ENCODE results near the gene PAQR8. TPM values are rescaled to one million over a fixed set of nuclear protein-coding genes. Genes with fewer than 3 reads are reported as not detected.

PAQR8 gene
- total RNA-seq, 1 donor from 2014 or later = 21.2 TPM

DNA sequence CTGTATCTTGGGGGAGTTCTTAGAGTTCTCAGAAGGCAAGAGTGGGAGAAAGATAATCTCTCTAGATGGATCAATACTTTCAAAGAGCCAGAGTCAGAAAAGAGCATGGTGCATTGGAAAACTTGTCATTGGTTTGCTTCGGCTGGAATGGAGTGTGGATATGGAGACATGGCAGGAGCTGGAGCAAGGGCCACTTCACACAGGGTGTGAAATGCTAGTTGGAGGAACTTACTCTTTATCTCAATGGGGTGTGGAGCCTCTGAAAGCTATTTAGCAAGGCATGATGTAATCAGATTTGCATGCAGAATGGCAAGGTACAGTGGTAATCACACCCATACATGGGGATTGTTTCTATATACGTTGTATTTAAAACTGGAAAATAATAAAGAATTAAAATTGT is 31.5 kb upstream of the PAQR8 start:
- Mint-ChIP-seq H3K36me3 (no peaks in the 10 kb centered on the region), H3K4me1 (ENCODE audit: unreplicated experiment) (peaks cover 47% of the 10 kb centered on the region), H3K4me3 (peak overlapping the region; percentile 58), H3K27ac (peak overlapping the region; percentile 90), H3K27me3 (peaks cover 4% of the 10 kb centered on the region), H3K9me3 (peaks cover 5% of the 10 kb centered on the region)
- no peak for TF ChIP-seq CTCF (conservative IDR thresholded peaks at IDR 0.05)
- DNase-seq (ENCODE audit: extremely low spot score, unreplicated experiment) = no peak

- H3K36me3 Mint-ChIP-seq = no peaks in the 10 kb centered on the region
- peak overlapping the region; percentile 48 for H3K27ac Mint-ChIP-seq
- no peaks in the 10 kb centered on the region for H3K9me3 Mint-ChIP-seq
- TF ChIP-seq CTCF (conservative IDR thresholded peaks at IDR 0.05) = no peak
- no peaks in the 10 kb centered on the region for H3K27me3 Mint-ChIP-seq
- no peak for DNase-seq (ENCODE audit: extremely low spot score, unreplicated experiment)
- peak overlapping the region; percentile 21 for H3K4me3 Mint-ChIP-seq
- peaks cover 36% of the 10 kb centered on the region for H3K4me1 Mint-ChIP-seq (ENCODE audit: unreplicated experiment)
These were observed 30.0 kb upstream of the PAQR8 start for GRCh38 chr6:52331793-52332457.

- Mint-ChIP-seq H3K4me3 (peak overlapping the region; percentile 2), H3K36me3 (no peaks in the 10 kb centered on the region), H3K27ac (peak overlapping the region; percentile 84), H3K9me3 (no peaks in the 10 kb centered on the region), H3K4me1 (ENCODE audit: unreplicated experiment) (peaks cover 25% of the 10 kb centered on the region), H3K27me3 (no peaks in the 10 kb centered on the region)
- no peak for DNase-seq (ENCODE audit: extremely low spot score, unreplicated experiment)
- no peak for TF ChIP-seq CTCF (conservative IDR thresholded peaks at IDR 0.05)
These were observed 28.1 kb upstream of the PAQR8 start for GRCh38 chr6:52333840-52334200.

DNA sequence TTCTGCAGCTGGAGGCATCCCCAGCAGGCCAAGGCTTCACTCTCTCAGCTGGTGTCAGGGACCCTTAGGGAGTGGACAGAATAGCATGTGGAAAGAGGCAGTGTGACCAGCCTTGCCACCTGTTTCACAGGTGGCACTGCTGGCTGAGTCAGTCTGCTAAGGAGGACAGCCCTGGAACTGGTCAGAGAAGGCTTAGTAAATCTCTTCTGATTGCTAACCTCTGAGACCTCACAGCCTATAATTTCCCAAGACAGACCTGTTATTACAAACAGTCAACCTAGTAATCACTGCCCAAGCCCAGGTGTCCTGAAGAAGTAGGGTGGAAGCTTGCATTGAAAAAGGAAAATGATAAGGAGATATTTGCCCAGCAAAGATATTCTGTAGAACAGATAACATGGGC is 26.4 kb upstream of the PAQR8 start:
- no peak for TF ChIP-seq CTCF (conservative IDR thresholded peaks at IDR 0.05)

GRCh38 chr6:52336919-52337561 is 24.9 kb upstream of the PAQR8 start:
- no peaks in the 10 kb centered on the region for H3K36me3 Mint-ChIP-seq
- H3K27me3 Mint-ChIP-seq = no peaks in the 10 kb centered on the region
- H3K27ac Mint-ChIP-seq = no peak overlapping the region
- H3K4me1 Mint-ChIP-seq (ENCODE audit: unreplicated experiment) = peaks cover 26% of the 10 kb centered on the region
- no peak for TF ChIP-seq CTCF (conservative IDR thresholded peaks at IDR 0.05)
- no peaks in the 10 kb centered on the region for H3K9me3 Mint-ChIP-seq
- no peak overlapping the region for H3K4me3 Mint-ChIP-seq
- DNase-seq (ENCODE audit: extremely low spot score, unreplicated experiment) = no peak

More for the DNA sequence above, 26.4 kb upstream of the PAQR8 start:
- no peaks in the 10 kb centered on the region for H3K9me3 Mint-ChIP-seq
- no peak for DNase-seq (ENCODE audit: extremely low spot score, unreplicated experiment)
- H3K4me1 Mint-ChIP-seq (ENCODE audit: unreplicated experiment) = peaks cover 25% of the 10 kb centered on the region
- H3K36me3 Mint-ChIP-seq = no peaks in the 10 kb centered on the region
- no peak overlapping the region for H3K4me3 Mint-ChIP-seq
- H3K27me3 Mint-ChIP-seq = no peaks in the 10 kb centered on the region
- H3K27ac Mint-ChIP-seq = peak overlapping the region; percentile 63
